K562 (cell line): ENCODE measurements around the gene ABCC1. TPM values are rescaled to one million over a fixed set of nuclear protein-coding genes. Genes with fewer than 3 reads are reported as not detected.

ENCODE experiments used
- ATAC-seq: fragments of 200-7000 bp; cut with Tn5 transposase; 3 replicates; pipeline ENCODE4 v1.9.1; 2020; ENCODE audit warnings: moderate library complexity
- Bru-seq: library from RNA; stranded (reverse); fragments of 400-500 nt; gene quantifications from one replicate; lab custom pipeline; 2021; lab: Mats Ljungman, UMichigan
- BruChase-seq, 2 experiments: library from RNA; stranded (reverse); fragments of 400-500 nt; gene quantifications; one replicate each; lab custom pipeline; 2021; lab: Mats Ljungman, UMichigan
- BruUV-seq: library from RNA; stranded (reverse); fragments of 400-500 nt; replicated peaks from 2 replicates; lab custom pipeline; 2021; lab: Mats Ljungman, UMichigan
- CTCF ChIA-PET: fragments of 300-600 bp; formaldehyde crosslinking; extraction: SDS; loops from one replicate; lab custom pipeline; 2021; ENCODE audit warnings: low intra/inter-chr PET ratio; lab: Yijun Ruan, JAX
- POLR2A ChIA-PET: fragments of 300-600, 350-650 bp; sonication (Branson Sonifier 250); formaldehyde crosslinking; extraction: SDS; loops from one replicate; lab custom pipeline; 2021; ENCODE audit warnings: antibody characterized with exemption, inconsistent platforms; lab: Yijun Ruan, JAX
- DNase-seq, 4 experiments: peaks; one replicate each; pipeline versions ENCODE4 v3.0.0 to v3.0.0-alpha.2; 2011 to 2018; ENCODE audit warnings: low spot score in 3 of 4, mixed read lengths in 3 of 4; ENCODE audit errors: extremely low read depth in 1 of 4
- FAIRE-seq: peaks from 2 replicates; lab custom pipeline; 2011; peaks lifted over from hg19 to GRCh38; lab: Jason Lieb, UNC
- H2AFZ ChIP-seq: 2 replicates; pipeline ENCODE4 v1.6.0; 2011; ENCODE audit warnings: low read depth, low read length, control low read depth, inconsistent platforms
- H3K27ac ChIP-seq: fragments of 200-600 bp; 3 replicates; pipeline ENCODE4 v1.8.0; 2011; ENCODE audit warnings: low read depth, mild to moderate bottlenecking, control low read depth, inconsistent platforms, low read length, moderate library complexity, mixed read lengths; ENCODE audit errors: extremely low read depth
- H3K27me3 ChIP-seq, 2 experiments: fragments of 300-600 bp in 1 of 2; 2 replicates in 1 of 2; 3 replicates in 1 of 2; pipeline versions ENCODE4 v1.6.0 to v1.8.0; 2011; ENCODE audit warnings: inconsistent platforms in 2 of 2, low read length in 2 of 2, mild to moderate bottlenecking in 1 of 2, mixed read lengths in 1 of 2, moderate library complexity in 1 of 2; ENCODE audit not compliant: control insufficient read depth in 2 of 2, insufficient read depth in 2 of 2
- H3K36me3 ChIP-seq: fragments of 300-600 bp; 3 replicates; pipeline ENCODE4 v1.8.0; 2011; ENCODE audit warnings: mild to moderate bottlenecking, low read length, inconsistent platforms; ENCODE audit not compliant: control insufficient read depth, insufficient read depth
- H3K4me1 ChIP-seq, 2 experiments: fragments of 200-600 bp in 1 of 2; replicated peaks in 1 of 2; 2 replicates in 1 of 2; 3 replicates in 1 of 2; pipeline versions ENCODE4 v1.5.1 to v1.8.0; 2011; ENCODE audit warnings: inconsistent platforms in 2 of 2, low read length in 2 of 2, mild to moderate bottlenecking in 1 of 2, mixed read lengths in 1 of 2, moderate library complexity in 1 of 2; ENCODE audit not compliant: control insufficient read depth in 2 of 2, insufficient read depth in 2 of 2
- H3K4me2 ChIP-seq: 2 replicates; pipeline ENCODE4 v1.6.1; 2011; ENCODE audit warnings: low read length, control low read depth, inconsistent platforms, mixed read lengths; ENCODE audit not compliant: insufficient read depth
- H3K4me3 ChIP-seq: fragments of 200-600 bp; sonication (generic), shearing (Covaris generic); 2 replicates; pipeline ENCODE4 v1.5.1; 2016; ENCODE audit warnings: control low read depth, inconsistent platforms
- H3K79me2 ChIP-seq: fragments of 200-600 bp; 3 replicates; pipeline ENCODE4 v1.8.0; 2011; ENCODE audit warnings: low read length, inconsistent platforms; ENCODE audit not compliant: control insufficient read depth, insufficient read depth
- H3K9ac ChIP-seq, 2 experiments: 2 replicates each; pipeline versions ENCODE4 v1.6.0 to v1.6.1; 2011; ENCODE audit warnings: low read depth in 2 of 2, low read length in 2 of 2, control low read depth in 1 of 2, inconsistent platforms in 1 of 2, mild to moderate bottlenecking in 1 of 2, mixed read lengths in 1 of 2; ENCODE audit not compliant: insufficient read depth in 1 of 2
- H3K9me1 ChIP-seq: one replicate; pipeline ENCODE4 v1.6.0; 2011; ENCODE audit warnings: inconsistent platforms, mild to moderate bottlenecking, low read length, moderate library complexity; ENCODE audit not compliant: control insufficient read depth, insufficient read depth
- H3K9me3 ChIP-seq: replicated peaks from 2 replicates; pipeline ENCODE4 v1.5.1; 2011; ENCODE audit warnings: low read depth, low read length, inconsistent platforms; ENCODE audit not compliant: control insufficient read depth, insufficient read depth
- H4K20me1 ChIP-seq: replicated peaks from 2 replicates; pipeline ENCODE4 v1.6.1; 2011; ENCODE audit warnings: low read length, inconsistent platforms, mixed read lengths; ENCODE audit not compliant: control insufficient read depth, insufficient read depth
- RAD21 ChIP-seq, 2 experiments: fragments of 250-450 bp in 1 of 2; fragments of 450-650 bp in 1 of 2; sonication (Bioruptor Pico) in 1 of 2; formaldehyde crosslinking in 1 of 2; IDR thresholded peaks in 1 of 2; conservative IDR thresholded peaks in 1 of 2; 2 replicates each; pipeline versions ENCODE4 v1.4.0 to v1.8.0; 2020 to 2022; ENCODE audit warnings: mild to moderate bottlenecking in 2 of 2, moderate library complexity in 1 of 2
- SP1 ChIP-seq: sonication (generic); formaldehyde crosslinking; IDR thresholded peaks from 2 replicates; pipeline ENCODE4 v1.8.1; 2022; ENCODE audit warnings: mild to moderate bottlenecking, missing genetic modification reagents
- SPI1 ChIP-seq: IDR thresholded peaks from 2 replicates; pipeline ENCODE4 v1.6.1; 2011; ENCODE audit warnings: low read depth, low read length, control low read depth, borderline replicate concordance
- WGBS: fragments of 100-300 bp; shearing (Covaris generic); methylation state at CpG from one replicate; pipeline ENCODE4 v1.1.6; 2016; ENCODE audit warnings: low coverage, mixed read lengths; ENCODE audit not compliant: insufficient coverage; ENCODE audit errors: missing lambda C conversion rate; 5-methylcytosine and 5-hydroxymethylcytosine counted together
- in situ Hi-C: fragments of 300-500 bp; cut with MboI; formaldehyde crosslinking; loops from 4 replicates; pipeline ENCODE4 v1.15.0; 2018; ENCODE audit warnings: inconsistent platforms, mixed read lengths
- intact Hi-C: fragments of 100-400 bp; cut with micrococcal nuclease; formaldehyde crosslinking; loops from 2 replicates; pipeline ENCODE4 v1.14.2; 2022
- long read RNA-seq, 3 experiments: library from polyadenylated mRNA in 2 of 3; library from RNA in 1 of 3; unstranded in 2 of 3; stranded (forward) in 1 of 3; transcript quantifications; one replicate each; pipeline ENCODE4 v2.0.0, GENCODE V29; 2019 to 2022
- polyA minus RNA-seq, 3 experiments: library from RNA; depleted of rRNA, polyadenylated mRNA; stranded (reverse); fragments of >200 nt; gene quantifications; 2 replicates each; pipeline ENCODE4 v1.2.3, GENCODE V29; 2011
- polyA plus RNA-seq, 8 experiments: library from polyadenylated mRNA; depleted of rRNA in 4 of 8; stranded (reverse) in 5 of 8; unstranded in 3 of 8; fragments of >200 nt; fragmentation: Nextera tagmentation in 2 of 8; fragmentation: Illumina TruSeq in 1 of 8; extraction: Ambion mirVana in 2 of 8; extraction: Trizol in 1 of 8; gene quantifications; 2 replicates each; pipeline versions ENCODE4 v1.2.1 to v1.2.3, GENCODE V29; 2011 to 2014; ENCODE audit warnings: inconsistent platforms in 1 of 8, missing spikeins in 1 of 8
- total RNA-seq, 7 experiments: library from RNA; depleted of rRNA in 6 of 7; stranded (reverse); fragments of >200 nt in 6 of 7; fragmentation: Illumina TruSeq in 2 of 7; extraction: Trizol in 2 of 7; gene quantifications; 2 replicates each; pipeline versions ENCODE4 v1.2.1 to v1.2.3, GENCODE V29; 2011 to 2021; ENCODE audit warnings: low replicate concordance in 1 of 7
- TF ChIP-seq, protein P1 (sequence below): IDR thresholded peaks from 2 replicates; pipeline ENCODE4 v1.6.1; 2012; ENCODE audit warnings: low read depth, low read length, improper control_type of control experiment, borderline replicate concordance
- TF ChIP-seq, protein P2 (sequence below): sonication (generic); formaldehyde crosslinking; IDR thresholded peaks from 2 replicates; pipeline ENCODE4 v1.8.0; 2022; ENCODE audit warnings: mild to moderate bottlenecking, missing genetic modification reagents

ABCC1 gene
- 141 and 264 TPM in 2 replicates for total RNA-seq (2011; cell fraction: chromatin; rRNA removed; ENCODE audit: low replicate concordance)
- total RNA-seq (2011; cell fraction: nucleolus; rRNA removed) = 136 and 143 TPM in 2 replicates
- 122 and 132 TPM in 2 replicates for total RNA-seq (2011; cell fraction: nucleoplasm; rRNA removed)
- total RNA-seq (2014; rRNA removed) (12.5 and 15.7 TPM in 2 replicates), total RNA-seq (2014; rRNA removed; fragmentation: Illumina TruSeq; extraction: Trizol) (9.5 and 10.0 TPM in 2 replicates), total RNA-seq (2015; rRNA removed; fragmentation: Illumina TruSeq; extraction: Trizol) (7.4 and 8.8 TPM in 2 replicates), total RNA-seq (2021) (39.9 and 41.6 TPM in 2 replicates), polyA plus RNA-seq (2011; rRNA removed) (9.9 and 13.8 TPM in 2 replicates), polyA plus RNA-seq (2014; fragmentation: Illumina TruSeq; extraction: Trizol) (27.2 and 27.9 TPM in 2 replicates), polyA plus RNA-seq (2014; fragmentation: Nextera tagmentation; extraction: Ambion mirVana) (1 to 10 TPM; 3.9 to 4.4 TPM), polyA plus RNA-seq (2014; rRNA removed) (14.2 and 15.6 TPM in 2 replicates), polyA minus RNA-seq (2011; rRNA and poly(A)+ RNA removed) (35.0 and 39.8 TPM in 2 replicates), Bru-seq, nascent RNA (percentile 70 among the genes with signal in this experiment), BruChase-seq, experiment 1, labeled RNA remaining after a 2-hour chase (percentile 72 among the genes with signal in this experiment), BruChase-seq, experiment 2, labeled RNA remaining after a 6-hour chase (percentile 73 among the genes with signal in this experiment)
- 13.3 and 15.4 TPM in 2 replicates for polyA plus RNA-seq (2011; cell fraction: cytosol; rRNA removed)
- 35.3 and 52.6 TPM in 2 replicates for polyA plus RNA-seq (2011; cell fraction: nucleus; rRNA removed)
- polyA plus RNA-seq (2012) = 32.3 and 37.8 TPM in 2 replicates
- polyA minus RNA-seq (2011; cell fraction: cytosol; rRNA and poly(A)+ RNA removed) = 36.8 and 44.5 TPM in 2 replicates
- polyA minus RNA-seq (2011; cell fraction: nucleus; rRNA and poly(A)+ RNA removed) = 28.7 and 39.2 TPM in 2 replicates
- long read RNA-seq, experiment 1, full-length matches to known transcripts = 2 of 77 reads
- long read RNA-seq, experiment 1, partial matches to known transcripts = 63 of 77 reads
- long read RNA-seq, experiment 1, other reads (novel, unspliced or antisense) = 12 of 77 reads
- long read RNA-seq, experiment 2, full-length matches to known transcripts = 1 of 23 reads
- long read RNA-seq, experiment 2, partial matches to known transcripts = 7 of 23 reads
- long read RNA-seq, experiment 2, other reads (novel, unspliced or antisense) = 15 of 23 reads
- long read RNA-seq, experiment 3, partial matches to known transcripts = 2 of 2 reads
- long read RNA-seq, experiment 3, other reads (novel, unspliced or antisense) = 0 of 2 reads

DNA sequence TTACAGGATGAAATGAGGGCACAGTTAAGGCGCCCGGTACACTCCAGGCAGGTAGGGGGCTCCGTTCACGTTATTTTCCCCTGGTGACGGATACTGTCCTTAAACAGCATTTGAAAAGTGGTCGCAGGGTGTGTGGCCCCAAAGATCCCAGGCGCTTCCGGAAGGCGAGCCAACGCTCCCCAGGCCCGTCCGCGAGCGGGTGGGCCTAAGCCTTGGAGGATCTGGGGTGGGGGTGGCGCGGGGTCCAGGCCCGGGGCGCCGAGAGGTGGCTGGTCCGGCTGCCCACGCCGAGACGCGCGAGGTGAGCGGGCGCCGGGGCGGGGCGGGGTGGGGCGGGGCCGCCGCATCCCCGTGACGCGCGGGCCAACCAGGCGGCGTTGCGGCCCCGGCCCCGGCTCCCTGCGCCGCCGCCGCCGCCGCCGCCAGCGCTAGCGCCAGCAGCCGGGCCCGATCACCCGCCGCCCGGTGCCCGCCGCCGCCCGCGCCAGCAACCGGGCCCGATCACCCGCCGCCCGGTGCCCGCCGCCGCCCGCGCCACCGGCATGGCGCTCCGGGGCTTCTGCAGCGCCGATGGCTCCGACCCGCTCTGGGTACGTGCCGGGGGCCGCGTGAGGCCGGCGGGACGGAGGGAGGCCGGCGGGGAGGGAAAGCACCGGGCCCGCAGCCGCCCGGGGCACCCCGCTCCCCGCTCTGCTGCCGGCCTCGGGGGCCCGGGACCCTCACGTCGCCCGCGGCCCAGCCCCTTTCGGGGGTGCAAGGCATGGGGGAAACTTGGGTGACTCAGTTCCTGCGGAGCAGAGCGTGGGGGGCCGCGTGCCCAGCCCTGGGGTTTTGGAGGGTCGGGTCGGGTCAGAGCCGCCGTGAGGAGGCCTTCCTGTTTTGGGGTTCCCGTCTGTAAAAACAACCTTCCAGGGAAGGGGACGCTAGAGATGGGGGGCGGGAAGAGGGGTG, at the start of gene ABCC1:
TSS of gene ABCC1 (plus strand) at position 407 of the 951 bp plus-strand sequence. CDS start at position 543, 136 bp downstream.
- Histone ChIP-seq H3K4me3 (peak within 1 kb of the TSS; percentile 90), H4K20me1 (peaks cover 7% of the 10 kb centered on the region; the same call in 1 of the 2 replicates), H3K4me1 (peaks cover 23 to 33% of the 10 kb centered on the region in 2 experiments; a peak in 4 of 5 replicates), H3K79me2 (peaks cover 50% of the 10 kb centered on the region), H3K36me3 (0 out of 3 replicates have a peak, but pooled peaks cover 6% of the 10 kb centered on the region), H2AFZ (peak within 1 kb of the TSS; percentile 97), H3K9ac (peak within 1 kb of the TSS; percentile 77 to 96), H3K9me1 (no peaks in the 10 kb centered on the region), H3K4me2 (peak within 1 kb of the TSS; percentile 89), H3K9me3 (no peaks in the 10 kb centered on the region), H3K27me3 (no peaks in the 10 kb centered on the region), H3K27ac (peak within 1 kb of the TSS; percentile 83)
- ChIA-PET CTCF (no interaction called here), POLR2A (interaction anchor here (0.6 to 1.5 kb wide), 4 partner anchors 10 to 78 kb away, joined by 3 to 10 read pairs (median 4); partner anchors contain the start of gene CEP20)
- WGBS = 1% methylated on average over 37 of the region's 112 CpGs
- in situ Hi-C loops (no loop called here), intact Hi-C loops (loop anchor here (5.0 to 10.0 kb wide), 2 partner anchors 38 to 75 kb away; no protein-coding TSS in a partner anchor)
- peak; percentile 80 for ATAC-seq
- DNase-seq = peak; percentile 71 to 93 (median 90)
- FAIRE-seq = no peak
- BruUV-seq = no TSS peak
- TF ChIP-seq SPI1 (peak; percentile 15; the same call in 1 of the 2 replicates), SP1 (CRISPR knock-in tag) (peak; percentile 52; the same call in 1 of the 2 replicates), RAD21 (CRISPR knock-in tag; conservative IDR thresholded peaks at IDR 0.05 in 1 of 2, IDR thresholded peaks at IDR 0.05 in 1 of 2) (peak in 1 of 2 experiments; percentile 19; a peak in 2 of 4 replicates)
- TF ChIP-seq, protein P1, sequence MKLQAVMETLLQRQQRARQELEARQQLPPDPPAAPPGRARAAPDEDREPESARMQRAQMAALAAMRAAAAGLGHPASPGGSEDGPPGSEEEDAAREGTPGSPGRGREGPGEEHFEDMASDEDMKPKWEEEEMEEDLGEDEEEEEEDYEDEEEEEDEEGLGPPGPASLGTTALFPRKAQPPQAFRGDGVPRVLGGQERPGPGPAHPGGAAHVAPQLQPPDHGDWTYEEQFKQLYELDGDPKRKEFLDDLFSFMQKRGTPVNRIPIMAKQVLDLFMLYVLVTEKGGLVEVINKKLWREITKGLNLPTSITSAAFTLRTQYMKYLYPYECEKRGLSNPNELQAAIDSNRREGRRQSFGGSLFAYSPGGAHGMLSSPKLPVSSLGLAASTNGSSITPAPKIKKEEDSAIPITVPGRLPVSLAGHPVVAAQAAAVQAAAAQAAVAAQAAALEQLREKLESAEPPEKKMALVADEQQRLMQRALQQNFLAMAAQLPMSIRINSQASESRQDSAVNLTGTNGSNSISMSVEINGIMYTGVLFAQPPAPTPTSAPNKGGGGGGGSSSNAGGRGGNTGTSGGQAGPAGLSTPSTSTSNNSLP = no peak
- TF ChIP-seq, protein P2, sequence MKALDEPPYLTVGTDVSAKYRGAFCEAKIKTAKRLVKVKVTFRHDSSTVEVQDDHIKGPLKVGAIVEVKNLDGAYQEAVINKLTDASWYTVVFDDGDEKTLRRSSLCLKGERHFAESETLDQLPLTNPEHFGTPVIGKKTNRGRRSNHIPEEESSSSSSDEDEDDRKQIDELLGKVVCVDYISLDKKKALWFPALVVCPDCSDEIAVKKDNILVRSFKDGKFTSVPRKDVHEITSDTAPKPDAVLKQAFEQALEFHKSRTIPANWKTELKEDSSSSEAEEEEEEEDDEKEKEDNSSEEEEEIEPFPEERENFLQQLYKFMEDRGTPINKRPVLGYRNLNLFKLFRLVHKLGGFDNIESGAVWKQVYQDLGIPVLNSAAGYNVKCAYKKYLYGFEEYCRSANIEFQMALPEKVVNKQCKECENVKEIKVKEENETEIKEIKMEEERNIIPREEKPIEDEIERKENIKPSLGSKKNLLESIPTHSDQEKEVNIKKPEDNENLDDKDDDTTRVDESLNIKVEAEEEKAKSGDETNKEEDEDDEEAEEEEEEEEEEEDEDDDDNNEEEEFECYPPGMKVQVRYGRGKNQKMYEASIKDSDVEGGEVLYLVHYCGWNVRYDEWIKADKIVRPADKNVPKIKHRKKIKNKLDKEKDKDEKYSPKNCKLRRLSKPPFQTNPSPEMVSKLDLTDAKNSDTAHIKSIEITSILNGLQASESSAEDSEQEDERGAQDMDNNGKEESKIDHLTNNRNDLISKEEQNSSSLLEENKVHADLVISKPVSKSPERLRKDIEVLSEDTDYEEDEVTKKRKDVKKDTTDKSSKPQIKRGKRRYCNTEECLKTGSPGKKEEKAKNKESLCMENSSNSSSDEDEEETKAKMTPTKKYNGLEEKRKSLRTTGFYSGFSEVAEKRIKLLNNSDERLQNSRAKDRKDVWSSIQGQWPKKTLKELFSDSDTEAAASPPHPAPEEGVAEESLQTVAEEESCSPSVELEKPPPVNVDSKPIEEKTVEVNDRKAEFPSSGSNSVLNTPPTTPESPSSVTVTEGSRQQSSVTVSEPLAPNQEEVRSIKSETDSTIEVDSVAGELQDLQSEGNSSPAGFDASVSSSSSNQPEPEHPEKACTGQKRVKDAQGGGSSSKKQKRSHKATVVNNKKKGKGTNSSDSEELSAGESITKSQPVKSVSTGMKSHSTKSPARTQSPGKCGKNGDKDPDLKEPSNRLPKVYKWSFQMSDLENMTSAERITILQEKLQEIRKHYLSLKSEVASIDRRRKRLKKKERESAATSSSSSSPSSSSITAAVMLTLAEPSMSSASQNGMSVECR (CRISPR knock-in tag) = 0 out of 2 replicates have a peak, but pooled peaks have one; percentile 25
